SU-DHL-6 (cell line): ENCODE results near the gene SH2D4B.

ENCODE experiments used
- CTCF ChIP-seq: fragments of 200-600 bp; sonication (generic); IDR thresholded peaks from one replicate; pipeline ENCODE4 v1.5.1; 2017; ENCODE audit warnings: antibody characterized with exemption, mild to moderate bottlenecking, low read length, moderate library complexity; ENCODE audit not compliant: insufficient read depth, poor library complexity, severe bottlenecking
- EZH2phosphoT487 ChIP-seq: fragments of 200-600 bp; sonication (generic), shearing (Covaris generic); conservative IDR thresholded peaks from 2 replicates; pipeline ENCODE4 v1.6.1; 2018; ENCODE audit warnings: mild to moderate bottlenecking, antibody characterized with exemption, low read length, moderate library complexity, mixed read lengths

GRCh38 chr10:80579849-80580637, 42.3 kb downstream of the SH2D4B start:
- no peak for TF ChIP-seq CTCF
- no peak for TF ChIP-seq EZH2phosphoT487
